IPS DF 19.7 (cell line): ENCODE results near the gene PDE1A.
"Not testable (repeated sequence)": the region's sequence is repeated elsewhere in the genome, so short reads cannot be mapped to it uniquely, and the experiment has no call there.

Experiments
- DNase-seq: peaks from one replicate; pipeline ENCODE4 v3.0.0-alpha.2; 2013; ENCODE audit warnings: low read depth, low spot score

PDE1A gene

GRCh38 chr2:182406221-182406620, 20.6 kb downstream of the PDE1A start:
- DNase-seq = no peak

GRCh38 chr2:182404975-182405561, 21.8 kb downstream of the PDE1A start:
- no peak for DNase-seq

DNA sequence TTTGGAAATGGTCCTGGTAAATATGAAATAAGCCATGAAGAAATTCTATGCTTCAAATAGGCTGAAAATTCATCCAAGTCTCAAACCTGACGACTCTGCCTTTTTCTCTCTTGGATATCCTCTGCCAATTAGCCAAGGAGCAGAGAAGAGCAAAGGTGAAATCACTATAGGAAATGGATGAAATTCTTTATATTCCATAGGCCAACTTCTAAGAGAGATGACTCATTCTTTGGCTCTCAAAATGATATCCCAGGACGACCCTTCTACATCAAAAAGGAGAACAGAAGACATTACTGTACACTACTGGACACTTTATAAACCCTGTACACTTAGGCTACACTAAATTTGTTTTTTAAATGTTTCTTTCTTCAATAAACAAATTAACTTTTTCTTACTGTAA, 22.7 kb downstream of the PDE1A start:
- DNase-seq = no peak

DNA sequence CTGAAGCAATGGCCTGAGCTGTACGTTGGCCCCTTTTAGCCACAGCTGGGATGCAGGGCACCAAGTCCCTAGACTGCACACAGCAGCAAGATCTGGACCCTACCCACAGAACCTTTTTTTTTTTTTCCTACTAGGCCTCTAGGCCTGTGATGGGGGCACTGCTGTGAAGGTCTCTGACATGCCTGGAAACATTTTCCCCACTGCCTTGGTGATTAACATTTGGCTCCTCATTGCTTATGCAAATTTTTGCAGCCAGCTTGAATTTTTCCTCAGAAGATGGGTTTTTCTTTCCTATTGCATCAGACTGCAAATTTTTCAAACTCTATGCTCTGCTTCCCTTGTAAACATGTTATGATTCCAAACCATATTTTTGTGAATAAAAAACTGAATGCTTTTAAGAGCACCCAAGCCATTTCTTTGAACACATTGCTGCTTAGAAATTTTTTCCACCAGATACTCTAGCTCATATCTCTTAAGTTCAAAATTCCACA, 33.5 kb downstream of the PDE1A start:
- DNase-seq = no peak

DNA sequence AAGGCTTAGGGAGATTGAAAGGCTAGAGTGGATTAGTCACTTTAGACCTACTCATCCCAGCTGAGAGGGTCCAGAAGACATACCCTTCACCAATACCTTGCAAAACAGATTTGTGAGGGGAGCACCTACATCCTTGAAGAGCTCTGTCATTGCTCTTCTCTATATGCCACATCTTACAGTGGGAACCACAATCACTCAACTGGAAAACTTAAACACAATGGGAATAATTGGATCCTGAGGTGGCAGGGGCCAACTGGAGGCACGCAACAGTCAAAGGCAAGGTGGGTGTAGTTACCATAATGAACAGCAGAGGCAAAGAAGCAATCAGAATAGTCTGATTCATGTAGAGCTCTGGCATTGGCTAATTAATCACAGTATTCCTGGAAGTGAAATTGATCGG, 35.4 kb downstream of the PDE1A start:
- no peak for DNase-seq

GRCh38 chr2:182386267-182386880, 40.5 kb downstream of the PDE1A start:
- DNase-seq = not testable (repeated sequence)

DNA sequence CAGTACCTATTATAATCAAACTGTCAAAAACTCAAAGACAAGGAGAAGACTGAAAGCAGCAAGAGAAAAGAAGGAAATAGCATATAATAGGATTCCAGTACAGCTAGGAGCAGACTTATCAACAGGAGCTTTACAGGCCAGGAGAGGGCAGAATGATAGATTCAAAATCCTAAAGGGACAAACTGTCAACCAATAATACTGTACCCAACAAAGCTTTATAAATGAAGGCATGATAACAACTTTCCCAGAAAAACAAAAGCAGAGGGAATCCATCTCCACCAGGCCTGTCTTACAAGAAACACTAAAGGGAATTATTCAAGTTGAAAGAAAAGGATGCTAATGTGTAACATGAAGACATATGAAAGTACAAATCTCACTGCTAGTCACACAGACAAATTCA, 42.0 kb downstream of the PDE1A start:
- DNase-seq = no peak

GRCh38 chr2:182381225-182381624, 45.6 kb downstream of the PDE1A start:
- no peak for DNase-seq

DNA sequence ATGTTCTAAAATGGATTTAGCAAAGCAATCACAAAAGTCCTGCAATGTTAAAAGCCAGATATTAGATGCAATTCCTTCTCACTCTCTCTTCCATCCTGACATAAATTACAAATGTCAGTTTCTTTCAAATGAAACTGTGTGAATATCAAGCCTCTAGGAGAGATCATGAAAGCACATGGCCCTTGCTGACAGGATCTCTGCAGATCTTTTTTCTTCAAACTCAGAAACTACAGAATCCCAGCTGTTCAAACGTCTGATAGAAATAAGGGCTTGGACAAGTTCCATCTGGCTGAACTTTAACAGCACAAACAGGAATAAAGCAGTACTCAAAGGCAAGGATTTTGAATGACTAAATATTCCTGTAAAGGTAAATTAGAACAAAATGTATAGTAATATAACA, 47.6 kb downstream of the PDE1A start:
- DNase-seq = no peak

- DNase-seq = no peak
These were observed 48.1 kb downstream of the PDE1A start for GRCh38 chr2:182378759-182379158.

DNA sequence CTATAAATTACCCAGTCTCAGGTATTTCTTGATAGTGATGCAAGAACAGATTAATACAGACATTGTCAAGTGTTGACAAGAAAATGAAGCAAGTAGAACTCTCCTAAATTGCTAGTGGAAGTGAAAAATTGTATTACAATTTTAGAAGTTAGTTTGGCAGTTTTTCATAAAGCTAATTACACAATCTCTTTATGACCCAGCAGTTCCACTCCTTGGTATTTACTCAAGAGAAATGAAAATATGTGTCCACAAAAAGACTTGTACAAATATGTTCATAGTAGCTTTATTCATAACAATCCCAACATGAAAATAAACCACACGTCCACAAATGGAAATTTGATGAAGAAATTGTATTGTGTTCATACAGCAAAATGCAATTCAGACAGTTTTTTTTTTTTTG, 49.4 kb downstream of the PDE1A start:
- DNase-seq = no peak

DNA sequence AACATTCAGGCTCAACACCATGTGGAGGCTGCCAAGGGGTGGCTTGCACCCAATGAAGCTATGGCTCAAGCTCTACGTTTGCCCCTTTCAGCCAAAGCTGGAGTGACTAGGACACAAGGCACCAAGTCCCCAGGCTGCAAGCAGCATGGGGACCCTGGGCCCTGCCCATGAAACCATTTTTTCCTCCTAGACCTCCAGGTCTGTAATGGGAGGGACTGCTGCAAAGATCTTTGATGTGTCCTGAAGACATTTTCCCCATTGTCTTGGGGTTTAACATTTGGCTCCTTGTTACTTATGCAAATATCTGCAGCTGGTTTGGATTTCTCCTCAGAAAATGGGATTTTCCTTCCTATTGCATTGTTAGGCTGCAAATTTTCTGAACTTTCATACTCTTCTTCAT, 51.0 kb downstream of the PDE1A start:
- no peak for DNase-seq

DNA sequence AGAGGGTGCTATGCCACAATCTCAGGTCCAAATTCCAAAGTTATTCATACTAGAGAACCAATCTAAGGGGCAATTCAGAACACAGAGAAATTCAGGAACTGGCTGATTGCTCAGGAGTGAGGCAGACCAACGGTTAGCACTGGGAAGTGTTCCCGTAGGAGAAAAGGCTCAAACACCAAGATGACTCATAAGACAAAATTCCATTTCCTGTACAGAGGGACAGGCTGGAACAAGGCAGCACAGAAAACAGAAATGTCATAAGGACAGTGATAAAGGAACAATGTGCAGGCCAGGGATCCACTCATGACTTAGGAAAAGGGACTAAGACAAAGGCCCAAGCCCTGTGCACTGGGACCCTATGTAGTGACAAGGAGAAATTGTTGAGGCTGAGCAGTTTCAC, 54.2 kb downstream of the PDE1A start:
- DNase-seq = no peak

- no peak for DNase-seq
These were observed 57.8 kb downstream of the PDE1A start for GRCh38 chr2:182368996-182369395.

DNA sequence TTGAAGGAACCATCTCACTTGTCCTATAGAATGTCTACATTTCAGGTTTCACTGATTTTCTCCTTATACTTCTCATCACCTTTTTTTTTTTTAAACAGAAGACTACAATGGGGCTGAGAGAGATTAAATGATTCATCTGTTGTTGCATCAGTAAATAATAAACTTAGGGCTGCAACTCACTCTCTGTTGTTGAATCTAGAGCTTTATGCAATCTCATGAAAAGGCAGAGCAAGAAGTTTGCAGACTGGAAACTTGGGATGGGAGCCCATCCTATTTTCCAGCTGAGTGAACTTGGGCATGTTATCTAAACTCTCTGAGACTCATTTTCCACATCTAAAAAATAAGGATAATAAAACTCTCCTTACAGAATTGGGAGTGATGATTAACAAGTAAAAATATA, 58.4 kb downstream of the PDE1A start:
- DNase-seq = no peak

GRCh38 chr2:182367401-182367800, 59.4 kb downstream of the PDE1A start:
- no peak for DNase-seq

GRCh38 chr2:182366628-182367027, 60.2 kb downstream of the PDE1A start:
- no peak for DNase-seq

DNA sequence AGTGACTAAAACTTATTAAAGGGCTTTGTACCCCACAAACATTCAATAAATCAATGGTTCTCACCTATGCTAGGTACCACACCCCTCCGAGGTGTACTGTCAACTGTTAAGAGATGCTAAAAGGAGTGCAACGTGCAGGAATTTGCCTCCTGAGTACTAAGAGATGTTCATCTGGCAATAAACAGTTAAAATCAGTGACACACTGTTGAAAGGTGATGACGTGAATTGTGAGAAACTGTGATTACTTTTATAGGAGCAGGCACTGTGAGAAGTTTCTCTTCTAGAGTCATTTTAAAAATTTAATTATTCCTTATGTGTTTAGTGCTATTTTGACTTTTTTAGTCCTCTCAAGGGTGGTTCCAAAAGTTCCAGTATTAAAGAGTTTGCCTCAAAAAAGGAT, 61.0 kb downstream of the PDE1A start:
- no peak for DNase-seq

DNA sequence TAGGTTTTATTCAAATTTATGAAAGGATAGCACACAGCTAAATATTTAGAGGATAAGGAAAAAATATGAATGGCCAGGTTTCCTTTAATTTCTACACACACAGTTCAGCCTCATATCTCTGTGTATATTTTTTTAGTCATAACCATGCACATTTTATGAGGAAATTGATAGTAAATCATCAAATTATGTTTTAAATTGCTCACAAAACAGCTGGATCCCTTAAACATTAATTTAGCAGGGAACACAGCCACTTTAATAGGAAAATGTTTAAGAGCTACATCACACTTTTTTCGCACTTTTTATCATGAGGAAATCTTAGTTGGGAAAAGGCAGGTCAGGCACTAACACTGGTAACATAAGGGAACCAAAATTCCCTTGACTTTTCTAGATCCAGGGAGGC, 65.4 kb downstream of the PDE1A start:
- DNase-seq = no peak

DNA sequence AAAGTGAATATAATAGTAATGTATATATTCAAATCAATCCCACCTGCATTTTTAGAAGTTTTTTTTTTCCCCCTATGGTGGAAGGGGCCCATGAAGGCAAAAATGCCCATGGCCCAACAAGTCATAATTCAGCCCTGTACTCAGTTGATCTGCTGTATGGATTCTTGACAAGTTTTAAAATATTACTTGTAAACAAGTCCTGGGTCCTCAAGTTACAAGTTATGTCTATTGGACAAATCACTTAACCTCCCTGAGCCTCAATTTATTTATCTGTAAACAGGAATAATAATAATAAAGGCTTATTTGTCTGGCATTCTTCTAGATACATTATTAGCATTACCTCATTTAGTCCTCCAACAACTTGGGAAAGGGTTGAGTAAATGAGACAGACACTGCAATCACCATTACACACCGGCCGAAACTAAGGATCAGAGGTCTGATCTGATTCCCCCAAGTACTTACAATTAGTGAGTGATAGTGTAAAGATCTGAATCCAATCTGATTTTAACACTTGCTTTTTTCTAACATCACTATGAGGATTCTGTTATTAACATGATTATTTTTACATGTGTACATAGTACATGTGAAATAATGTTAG, 66.1 kb downstream of the PDE1A start:
- no peak for DNase-seq

- DNase-seq = no peak
These were observed 66.7 kb downstream of the PDE1A start for GRCh38 chr2:182359990-182360662.

- no peak for DNase-seq
These were observed 67.5 kb downstream of the PDE1A start for GRCh38 chr2:182359027-182359989.
